Cardiac muscle cell (in vitro differentiated cells and primary cell): ENCODE data around the gene PRKCH. TPM values are rescaled to one million over a fixed set of nuclear protein-coding genes. Genes with fewer than 3 reads are reported as not detected.
A peak's percentile ranks its signal among the peaks of the same experiment; 100 is the strongest.

ENCODE experiments used
- DNase-seq, 2 donors: peaks; one replicate each; pipeline versions ENCODE4 v3.0.0 to v3.0.0-alpha.2; 2010 to 2017; ENCODE audit warnings: low read depth in 1 of 2, low spot score in 1 of 2
- H3K27ac ChIP-seq: fragments of 200-600 bp; sonication (generic); 2 replicates; pipeline ENCODE4 v1.5.1; 2016
- H3K27me3 ChIP-seq: fragments of 200-600 bp; sonication (generic); 2 replicates; pipeline ENCODE4 v1.6.0; 2016; ENCODE audit warnings: control low read depth
- H3K36me3 ChIP-seq: fragments of 200-600 bp; sonication (generic); 2 replicates; pipeline ENCODE4 v1.5.1; 2016; ENCODE audit warnings: control low read depth
- H3K4me1 ChIP-seq: fragments of 200-600 bp; sonication (generic); 2 replicates; pipeline ENCODE4 v1.8.1; 2017; ENCODE audit warnings: low read depth, mild to moderate bottlenecking, mixed run types
- H3K4me3 ChIP-seq: fragments of 200-600 bp; sonication (generic); 2 replicates; pipeline ENCODE4 v1.5.1; 2016; ENCODE audit warnings: mild to moderate bottlenecking
- H3K9me3 ChIP-seq: fragments of 200-600 bp; sonication (generic); 2 replicates; pipeline ENCODE4 v1.5.1; 2017; ENCODE audit warnings: low read depth, mild to moderate bottlenecking, control low read depth
- CTCF ChIP-seq: IDR thresholded peaks from 2 replicates; pipeline ENCODE4 v1.5.1; 2012; ENCODE audit warnings: low read depth, mild to moderate bottlenecking, low read length
- polyA plus RNA-seq: library from polyadenylated mRNA; unstranded; fragments of >200 nt; fragmentation: Nextera tagmentation; extraction: Ambion mirVana; gene quantifications from 2 replicates; pipeline ENCODE4 v1.2.1, GENCODE V29; 2016
- total RNA-seq: library from RNA; depleted of rRNA; stranded (reverse); fragments of >200 nt; gene quantifications from 2 replicates; pipeline ENCODE4 v1.2.3, GENCODE V29; 2016

PRKCH gene
- total and polyA plus RNA-seq, 2 experiments from 2014 or later, result 51.0 to 128 TPM

GRCh38 chr14:61565181-61565580 is 243.8 kb downstream of the PRKCH start:
- DNase-seq, result no peak
- no peak for TF ChIP-seq CTCF
- peaks cover 62% of the 10 kb centered on the region for H3K4me1 ChIP-seq

GRCh38 chr14:61565836-61566536 is 244.6 kb downstream of the PRKCH start:
- Histone ChIP-seq H3K27ac (no peak overlapping the region), H3K4me1 (peaks cover 55% of the 10 kb centered on the region), H3K9me3 (no peaks in the 10 kb centered on the region), H3K4me3 (no peak overlapping the region), H3K27me3 (no peaks in the 10 kb centered on the region), H3K36me3 (no peaks in the 10 kb centered on the region)
- no peak for TF ChIP-seq CTCF
- peak in 1 of 2 donors; percentile 90 for DNase-seq

More at GRCh38 chr14:61565181-61565580, 243.8 kb downstream of the PRKCH start:
- Histone ChIP-seq H3K4me3 (no peak overlapping the region), H3K36me3 (no peaks in the 10 kb centered on the region), H3K27ac (peak overlapping the region; percentile 46), H3K9me3 (no peaks in the 10 kb centered on the region), H3K27me3 (no peaks in the 10 kb centered on the region)

GRCh38 chr14:61566537-61567225 is 245.3 kb downstream of the PRKCH start:
- Histone ChIP-seq H3K4me1 (peaks cover 48% of the 10 kb centered on the region), H3K9me3 (no peaks in the 10 kb centered on the region), H3K36me3 (no peaks in the 10 kb centered on the region), H3K27ac (no peak overlapping the region), H3K4me3 (no peak overlapping the region), H3K27me3 (no peaks in the 10 kb centered on the region)
- peak in 1 of 2 donors; percentile 85 for DNase-seq
- no peak for TF ChIP-seq CTCF

- Histone ChIP-seq H3K9me3 (no peaks in the 10 kb centered on the region), H3K27me3 (no peaks in the 10 kb centered on the region), H3K4me3 (no peak overlapping the region), H3K27ac (peak overlapping the region; percentile 26), H3K4me1 (peaks cover 39% of the 10 kb centered on the region), H3K36me3 (no peaks in the 10 kb centered on the region)
- DNase-seq, result peak in 1 of 2 donors; percentile 44
- no peak for TF ChIP-seq CTCF
Measured at GRCh38 chr14:61567838-61568571, 246.6 kb downstream of the PRKCH start.

GRCh38 chr14:61568572-61569011 is 247.2 kb downstream of the PRKCH start:
- peak overlapping the region; percentile 26 for H3K27ac ChIP-seq
- no peaks in the 10 kb centered on the region for H3K27me3 ChIP-seq
- DNase-seq, result peak in 1 of 2 donors; percentile 49
- peaks cover 39% of the 10 kb centered on the region for H3K4me1 ChIP-seq
- no peaks in the 10 kb centered on the region for H3K36me3 ChIP-seq
- H3K4me3 ChIP-seq, result no peak overlapping the region
- TF ChIP-seq CTCF, result peak; percentile 7
- no peaks in the 10 kb centered on the region for H3K9me3 ChIP-seq
